HG03571 (cell line): ENCODE data around the gene TLCD5.

ENCODE experiments used
- ATAC-seq: cut with Tn5 transposase; IDR thresholded peaks from one replicate; pipeline ENCODE4 v1.9.1; 2021; ENCODE audit not compliant: unreplicated experiment

Gene TLCD5

DNA sequence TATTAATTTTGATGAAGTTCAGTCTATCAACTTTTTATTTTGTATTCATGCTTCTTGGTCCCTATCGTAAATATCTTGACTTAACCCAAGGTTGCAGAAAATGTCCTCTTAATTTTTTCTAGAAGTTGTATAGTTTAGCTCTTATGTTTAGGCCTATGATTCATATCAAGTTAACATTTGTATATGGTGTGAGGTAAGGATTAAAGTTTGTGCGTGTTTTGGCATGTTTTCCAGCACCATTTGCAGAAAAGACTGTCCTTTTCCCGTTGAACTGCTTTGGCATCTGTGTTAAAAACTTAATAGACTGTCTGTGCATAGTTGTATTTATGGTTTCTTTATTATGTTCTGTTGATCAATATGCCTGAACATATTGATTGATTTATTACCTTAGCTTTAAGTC lies 53.4 kb downstream of the TLCD5 start:
- ATAC-seq = no peak

- ATAC-seq = no peak
These were observed 56.3 kb downstream of the TLCD5 start for GRCh38 chr11:120381401-120381800.
